Ovary (tissue), 9 donors: ENCODE measurements around the gene TSPAN5. TPM values are rescaled to one million over a fixed set of nuclear protein-coding genes. Genes with fewer than 3 reads are reported as not detected.

Experiments used
- DNase-seq, 5 donors: peaks; one replicate each; pipeline ENCODE4 v3.0.0-alpha.2; 2019 to 2020
- H3K27ac ChIP-seq, 2 donors: fragments of 200-600 bp; one replicate each; pipeline versions ENCODE4 v1.5.1 to v1.8.0; 2019 to 2022
- H3K27me3 ChIP-seq: fragments of 200-600 bp; one replicate; pipeline ENCODE4 v1.8.0; 2022
- H3K36me3 ChIP-seq: fragments of 200-600 bp; sonication (generic); one replicate; pipeline ENCODE4 v1.5.1; 2019
- H3K4me1 ChIP-seq: one replicate; pipeline ENCODE4 v1.8.1; 2013; ENCODE audit warnings: mild to moderate bottlenecking, moderate library complexity; ENCODE audit not compliant: insufficient read depth
- H3K4me3 ChIP-seq: fragments of 200-600 bp; sonication (generic); one replicate; pipeline ENCODE4 v1.5.1; 2017
- H3K9me3 ChIP-seq, 2 donors: fragments of 200-600 bp in 1 of 2; sonication (generic) in 1 of 2; one replicate each; pipeline versions ENCODE4 v1.5.1 to v1.8.1; 2013 to 2019; ENCODE audit warnings: mild to moderate bottlenecking in 1 of 2, moderate library complexity in 1 of 2
- CTCF ChIP-seq, 3 donors: fragments of 450-650 bp in 2 of 3; fragments of 200-600 bp in 1 of 3; IDR thresholded peaks; one replicate each; pipeline versions ENCODE4 v1.5.1 to v1.8.0; 2016 to 2022; ENCODE audit warnings: antibody characterized with exemption in 3 of 3, mild to moderate bottlenecking in 1 of 3
- EP300 ChIP-seq: sonication (generic); formaldehyde crosslinking; IDR thresholded peaks from one replicate; pipeline ENCODE4 v1.6.1; 2017; ENCODE audit warnings: antibody characterized with exemption
- POLR2A ChIP-seq: fragments of 450-650 bp; IDR thresholded peaks from one replicate; pipeline ENCODE4 v1.6.1; 2017; ENCODE audit warnings: antibody characterized with exemption, mild to moderate bottlenecking, moderate library complexity
- WGBS, 3 donors: extraction: QIAGEN DNeasy Blood & Tissue Kit in 1 of 3; methylation state at CpG; one replicate each; pipeline versions ENCODE4 v1.1.5 to v1.1.7; 2013 to 2017; 5-methylcytosine and 5-hydroxymethylcytosine counted together
- intact Hi-C, 4 donors: fragments of 100-400 bp; cut with DNase I; formaldehyde crosslinking; loops; one replicate each; pipeline versions ENCODE4 v1.11.0 to v1.15.1; 2022 to 2023
- polyA plus RNA-seq, 2 donors: library from polyadenylated mRNA; stranded (reverse); fragments of 200-250 nt in 1 of 2; fragments of 350-450 nt in 1 of 2; fragmentation: Illumina TruSeq in 1 of 2; extraction: RNeasy Lipid Tissue Mini Kit (QIAGEN cat#74804) in 1 of 2; gene quantifications; one replicate each; pipeline ENCODE4 v1.2.3, GENCODE V29; 2013 to 2014
- total RNA-seq, 7 donors: library from RNA; depleted of rRNA in 2 of 7; stranded (reverse); fragments of >200 nt in 2 of 7; fragmentation: NEBNext Ultra II Directional in 3 of 7; extraction: Animal tissue kit (Norgen Biotek cat#: 25700) in 3 of 7; gene quantifications; one replicate each; pipeline versions ENCODE4 v1.1.0 to v1.2.4, GENCODE V29; 2016 to 2023
- donor health status: DM: no; HTN: no; CAD: no; lungs with moderate emphysema.
- donor health status: DM: no; HTN: no; CAD: no.
- donor health status: Bipolar disorder and iron deficiency.
- donor health status: DM: yes; HTN: yes; CAD: no.
- donor health status: DM: no; HTN: no; CAD: no.
- donor health status: DM: yes; HTN: yes; CAD: no.

TSPAN5 gene
- total and polyA plus RNA-seq, 9 donors = 34.0 to 69.5 (median 48.2) TPM

GRCh38 chr4:98686043-98686707 is 27.8 kb upstream of the TSPAN5 start:
- WGBS, 3 donors = 96 to 97% (median 97%) methylated on average over 3 of the region's 3 CpGs
- Histone ChIP-seq H3K36me3 (no peaks in the 10 kb centered on the region), H3K4me1 (no peaks in the 10 kb centered on the region), H3K9me3 (no peaks in the 10 kb centered on the region), H3K4me3 (no peak overlapping the region), H3K27ac (no peak overlapping the region), H3K27me3 (no peaks in the 10 kb centered on the region)
- no peak for DNase-seq
- TF ChIP-seq EP300 (no peak), POLR2A (no peak), CTCF (IDR thresholded peaks at IDR 0.05) (no peak)
- intact Hi-C loops = no loop called here

GRCh38 chr4:98685225-98686042 is 27.0 kb upstream of the TSPAN5 start:
- no peaks in the 10 kb centered on the region for H3K36me3 ChIP-seq
- WGBS, 3 donors = 83 to 87% (median 83%) methylated on average over 8 of the region's 8 CpGs
- no peaks in the 10 kb centered on the region for H3K27me3 ChIP-seq
- H3K4me3 ChIP-seq = no peak overlapping the region
- DNase-seq = no peak
- H3K9me3 ChIP-seq = no peaks in the 10 kb centered on the region
- intact Hi-C loops = no loop called here
- TF ChIP-seq POLR2A (no peak), EP300 (no peak), CTCF (IDR thresholded peaks at IDR 0.05) (no peak)
- no peaks in the 10 kb centered on the region for H3K4me1 ChIP-seq
- H3K27ac ChIP-seq = no peak overlapping the region

GRCh38 chr4:98682719-98683118 is 24.3 kb upstream of the TSPAN5 start:
- no peaks in the 10 kb centered on the region for H3K4me1 ChIP-seq
- no peaks in the 10 kb centered on the region for H3K9me3 ChIP-seq
- intact Hi-C loops = no loop called here
- H3K27me3 ChIP-seq = no peaks in the 10 kb centered on the region
- DNase-seq = no peak
- H3K36me3 ChIP-seq = no peaks in the 10 kb centered on the region
- H3K4me3 ChIP-seq = no peak overlapping the region
- no peak overlapping the region for H3K27ac ChIP-seq
- TF ChIP-seq CTCF (IDR thresholded peaks at IDR 0.05) (no peak), POLR2A (no peak), EP300 (no peak)
- WGBS, 3 donors = 65 to 77% (median 67%) methylated on average over 2 of the region's 2 CpGs

GRCh38 chr4:98680806-98681205 is 22.4 kb upstream of the TSPAN5 start:
- H3K4me3 ChIP-seq = no peak overlapping the region
- H3K36me3 ChIP-seq = no peaks in the 10 kb centered on the region
- no peaks in the 10 kb centered on the region for H3K27me3 ChIP-seq
- no peak for DNase-seq
- no peak for TF ChIP-seq CTCF (IDR thresholded peaks at IDR 0.05)
- no peak for TF ChIP-seq POLR2A
- TF ChIP-seq EP300 = no peak
- no peaks in the 10 kb centered on the region for H3K9me3 ChIP-seq
- H3K4me1 ChIP-seq = no peaks in the 10 kb centered on the region
- H3K27ac ChIP-seq = no peak overlapping the region
- intact Hi-C loops = no loop called here
